AG09309 (cell line): ENCODE measurements around the gene TRERF1.
A peak's percentile ranks its signal among the peaks of the same experiment; 100 is the strongest.

ENCODE experiments used
- DNase-seq: peaks from one replicate; pipeline ENCODE4 v3.0.0-alpha.2; 2010; ENCODE audit warnings: low read depth
- H3K4me3 ChIP-seq: 2 replicates; pipeline ENCODE4 v1.5.1; 2011; ENCODE audit warnings: mild to moderate bottlenecking, low read depth, low read length, moderate library complexity; ENCODE audit not compliant: control insufficient read depth
- TF ChIP-seq, protein P1 (sequence below): IDR thresholded peaks from 2 replicates; pipeline ENCODE4 v1.5.1; 2011; ENCODE audit warnings: mild to moderate bottlenecking, low read depth, low read length, inconsistent platforms; ENCODE audit not compliant: insufficient read depth, control insufficient read depth; ENCODE audit errors: missing control alignments

Gene TRERF1

DNA sequence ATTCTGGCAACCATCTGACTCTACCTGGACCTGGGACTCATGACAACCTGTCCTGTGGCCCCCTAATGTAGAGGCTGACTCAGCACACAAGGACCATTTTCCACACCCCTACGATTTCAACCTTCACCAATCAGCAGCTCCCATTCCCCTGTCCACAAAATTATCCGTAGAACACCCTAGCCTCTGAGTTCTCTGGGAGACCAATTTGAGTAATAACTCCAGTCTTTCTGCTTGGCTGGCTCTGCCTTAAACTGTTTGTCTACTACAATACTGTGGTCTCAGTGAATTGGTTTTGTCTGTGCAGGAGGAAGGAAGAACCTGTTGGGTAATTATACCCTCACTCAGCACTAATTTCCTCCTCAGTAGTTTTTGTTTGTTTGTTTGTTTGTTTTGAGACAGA lies 134.7 kb downstream of the TRERF1 start:
- H3K4me3 ChIP-seq, result no peak overlapping the region
- DNase-seq, result no peak
- TF ChIP-seq, protein P1, sequence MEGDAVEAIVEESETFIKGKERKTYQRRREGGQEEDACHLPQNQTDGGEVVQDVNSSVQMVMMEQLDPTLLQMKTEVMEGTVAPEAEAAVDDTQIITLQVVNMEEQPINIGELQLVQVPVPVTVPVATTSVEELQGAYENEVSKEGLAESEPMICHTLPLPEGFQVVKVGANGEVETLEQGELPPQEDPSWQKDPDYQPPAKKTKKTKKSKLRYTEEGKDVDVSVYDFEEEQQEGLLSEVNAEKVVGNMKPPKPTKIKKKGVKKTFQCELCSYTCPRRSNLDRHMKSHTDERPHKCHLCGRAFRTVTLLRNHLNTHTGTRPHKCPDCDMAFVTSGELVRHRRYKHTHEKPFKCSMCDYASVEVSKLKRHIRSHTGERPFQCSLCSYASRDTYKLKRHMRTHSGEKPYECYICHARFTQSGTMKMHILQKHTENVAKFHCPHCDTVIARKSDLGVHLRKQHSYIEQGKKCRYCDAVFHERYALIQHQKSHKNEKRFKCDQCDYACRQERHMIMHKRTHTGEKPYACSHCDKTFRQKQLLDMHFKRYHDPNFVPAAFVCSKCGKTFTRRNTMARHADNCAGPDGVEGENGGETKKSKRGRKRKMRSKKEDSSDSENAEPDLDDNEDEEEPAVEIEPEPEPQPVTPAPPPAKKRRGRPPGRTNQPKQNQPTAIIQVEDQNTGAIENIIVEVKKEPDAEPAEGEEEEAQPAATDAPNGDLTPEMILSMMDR, result no peak

GRCh38 chr6:42315991-42316970 lies 135.4 kb downstream of the TRERF1 start:
- no peak overlapping the region for H3K4me3 ChIP-seq
- peak; percentile 65 for DNase-seq
- TF ChIP-seq, protein P1, result no peak

GRCh38 chr6:42315259-42315990 lies 136.3 kb downstream of the TRERF1 start:
- no peak overlapping the region for H3K4me3 ChIP-seq
- TF ChIP-seq, protein P1, result no peak
- no peak for DNase-seq

DNA sequence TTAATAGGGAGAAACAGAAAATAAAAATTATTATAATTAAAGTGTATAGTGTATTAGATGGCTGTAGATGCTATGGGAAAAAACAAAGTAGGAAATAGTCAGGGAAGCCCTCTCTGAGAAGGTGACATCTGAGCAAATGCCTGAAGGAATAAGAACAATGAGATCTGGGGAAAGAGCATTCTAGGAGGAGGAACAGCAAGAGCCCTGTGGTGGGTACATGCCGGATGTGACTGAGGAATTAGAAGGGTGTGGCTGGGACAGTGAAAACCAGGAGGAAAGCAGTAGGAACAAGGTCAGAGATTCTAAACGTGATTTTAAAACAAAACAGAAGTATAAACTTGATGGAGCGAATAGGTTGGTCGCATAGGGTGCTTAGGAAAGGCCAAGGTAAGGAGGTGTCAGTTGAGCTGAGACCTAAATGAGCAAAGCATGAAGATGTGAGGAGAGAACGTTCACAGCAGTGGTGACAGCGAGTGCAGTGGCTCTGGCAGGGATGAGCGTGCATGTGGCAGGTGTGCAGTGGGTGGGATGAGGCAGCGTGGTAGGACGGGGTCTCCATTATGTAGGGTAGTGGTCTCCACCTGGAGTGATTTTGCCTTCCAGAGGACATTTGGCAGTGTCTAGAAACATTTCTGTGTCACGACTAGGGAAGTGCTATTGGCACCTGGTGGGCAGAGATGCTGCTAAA lies 137.0 kb downstream of the TRERF1 start:
- TF ChIP-seq, protein P1, result no peak
- DNase-seq, result no peak

DNA sequence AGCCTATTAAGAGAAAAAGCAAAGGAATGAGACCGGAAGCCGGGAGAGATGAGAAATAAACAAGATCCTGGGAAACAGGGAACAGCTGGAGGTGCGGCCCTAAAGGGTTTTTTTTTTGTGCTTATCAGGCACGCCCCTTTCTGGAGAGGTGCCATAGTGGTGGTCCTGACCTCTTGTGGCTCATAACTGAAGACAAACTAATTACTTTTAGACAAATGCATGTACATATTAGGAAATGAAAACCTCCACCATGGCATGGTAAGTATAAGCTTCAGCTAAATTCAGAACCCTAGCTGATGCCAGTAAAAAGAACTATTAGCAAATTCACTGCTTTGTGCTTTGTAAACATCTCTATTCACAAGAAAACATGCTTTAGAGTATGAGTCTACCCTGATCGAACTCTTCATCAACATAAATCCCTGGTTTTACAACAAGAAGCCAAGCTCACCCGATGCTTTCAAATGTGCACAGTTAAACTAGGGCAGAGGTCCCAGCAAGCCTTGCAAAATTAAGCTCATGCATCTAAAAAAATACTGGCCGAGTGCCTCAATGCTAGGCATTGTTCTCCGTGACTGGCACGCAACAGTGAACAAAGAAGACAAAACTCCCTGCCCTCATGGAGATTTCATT lies 137.7 kb downstream of the TRERF1 start:
- TF ChIP-seq, protein P1, result no peak
- DNase-seq, result no peak
- H3K4me3 ChIP-seq, result no peak overlapping the region

More for the DNA sequence above, 137.0 kb downstream of the TRERF1 start:
- H3K4me3 ChIP-seq, result no peak overlapping the region

- DNase-seq, result no peak
- TF ChIP-seq, protein P1, result no peak
- H3K4me3 ChIP-seq, result no peak overlapping the region
Measured at GRCh38 chr6:42313038-42313437, 138.7 kb downstream of the TRERF1 start.
